Gastroesophageal sphincter (tissue), 3 donors: Measurements from ENCODE around the gene TNFRSF4.

ENCODE experiments used
- CTCF ChIP-seq, 4 experiments: fragments of 200-600 bp in 2 of 4; fragments of 450-650 bp in 2 of 4; sonication (generic) in 1 of 4; IDR thresholded peaks; one replicate each; pipeline ENCODE4 v1.5.1; 2017 to 2019; ENCODE audit warnings: antibody characterized with exemption in 4 of 4, mild to moderate bottlenecking in 2 of 4, moderate library complexity in 2 of 4
- POLR2AphosphoS5 ChIP-seq: sonication (generic); formaldehyde crosslinking; IDR thresholded peaks from one replicate; pipeline ENCODE4 v1.6.1; 2017; ENCODE audit warnings: antibody characterized with exemption

DNA sequence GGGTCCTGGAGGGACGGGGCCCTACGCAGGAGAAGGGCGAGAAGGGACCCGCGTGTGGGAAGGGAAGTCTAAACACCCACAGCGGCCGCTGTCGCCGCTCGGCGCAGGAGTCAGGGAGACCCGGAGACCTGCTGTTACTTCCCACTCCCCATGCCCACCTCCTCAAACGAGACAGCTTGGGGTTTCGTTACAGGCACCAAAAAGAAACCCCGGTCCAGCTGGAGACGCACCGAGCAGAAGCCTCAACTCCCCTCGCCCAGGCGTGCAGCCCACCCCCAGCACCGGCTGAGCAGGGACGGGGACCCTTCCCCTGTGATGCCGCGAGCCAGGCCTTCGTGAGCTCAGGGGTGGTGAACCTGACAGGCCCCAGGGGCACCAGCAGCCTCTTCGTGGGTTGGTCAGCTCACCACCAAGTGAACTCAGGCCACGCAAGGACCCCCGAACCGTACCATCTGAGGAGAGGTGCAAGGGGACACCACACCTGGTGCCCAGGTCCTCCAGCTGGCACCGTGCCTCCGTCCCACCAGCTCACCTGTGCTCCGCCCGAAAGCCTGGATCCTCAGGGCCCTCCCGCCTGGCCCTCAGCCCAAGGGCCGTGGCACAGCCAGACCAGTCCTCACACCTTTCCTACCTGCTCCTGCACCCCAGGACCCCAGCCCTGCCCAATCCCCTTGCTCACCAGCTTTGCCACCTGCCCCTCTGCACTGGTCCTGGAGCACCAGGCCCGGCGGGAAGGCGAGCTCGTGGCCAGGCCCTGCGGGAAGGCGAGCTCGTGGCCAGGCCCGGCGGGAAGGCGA is 12.8 kb upstream of the TNFRSF4 start:
- TF ChIP-seq POLR2AphosphoS5 (no peak), CTCF (IDR thresholded peaks at IDR 0.05) (no peak)
